ENCODE data around the gene PLEKHD1.

DNA sequence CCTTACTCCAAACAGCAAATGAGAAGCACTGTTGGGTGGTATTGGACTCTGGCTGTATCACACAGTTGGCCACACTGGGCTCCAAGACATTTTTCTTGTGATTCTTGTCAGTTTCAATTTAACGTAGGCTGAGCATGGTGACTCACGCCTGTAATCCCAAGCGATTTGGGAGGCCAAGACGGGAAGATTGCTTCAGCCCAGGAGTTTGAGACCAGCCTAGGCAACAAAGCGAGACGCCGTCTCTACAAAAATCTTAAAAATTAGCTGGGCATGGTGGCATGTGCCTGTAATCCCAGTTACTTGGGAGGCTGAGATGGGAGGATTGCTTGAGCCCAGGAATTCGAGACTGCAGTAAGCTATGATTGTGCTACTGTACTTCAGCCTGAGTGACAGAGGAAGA is 35.3 kb upstream of the PLEKHD1 start:
- TF ChIP-seq, protein P1, sequence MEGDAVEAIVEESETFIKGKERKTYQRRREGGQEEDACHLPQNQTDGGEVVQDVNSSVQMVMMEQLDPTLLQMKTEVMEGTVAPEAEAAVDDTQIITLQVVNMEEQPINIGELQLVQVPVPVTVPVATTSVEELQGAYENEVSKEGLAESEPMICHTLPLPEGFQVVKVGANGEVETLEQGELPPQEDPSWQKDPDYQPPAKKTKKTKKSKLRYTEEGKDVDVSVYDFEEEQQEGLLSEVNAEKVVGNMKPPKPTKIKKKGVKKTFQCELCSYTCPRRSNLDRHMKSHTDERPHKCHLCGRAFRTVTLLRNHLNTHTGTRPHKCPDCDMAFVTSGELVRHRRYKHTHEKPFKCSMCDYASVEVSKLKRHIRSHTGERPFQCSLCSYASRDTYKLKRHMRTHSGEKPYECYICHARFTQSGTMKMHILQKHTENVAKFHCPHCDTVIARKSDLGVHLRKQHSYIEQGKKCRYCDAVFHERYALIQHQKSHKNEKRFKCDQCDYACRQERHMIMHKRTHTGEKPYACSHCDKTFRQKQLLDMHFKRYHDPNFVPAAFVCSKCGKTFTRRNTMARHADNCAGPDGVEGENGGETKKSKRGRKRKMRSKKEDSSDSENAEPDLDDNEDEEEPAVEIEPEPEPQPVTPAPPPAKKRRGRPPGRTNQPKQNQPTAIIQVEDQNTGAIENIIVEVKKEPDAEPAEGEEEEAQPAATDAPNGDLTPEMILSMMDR (conservative IDR thresholded peaks at IDR 0.05 in 1 of 2, IDR thresholded peaks at IDR 0.05 in 1 of 2; ENCODE audit: low read depth in 1 of 2, low read length in 2 of 2): no peak
- no peak for TF ChIP-seq EZH2 (IDR thresholded peaks at IDR 0.05; ENCODE audit: low read length, missing control alignments)

Data from fibroblast of lung (primary cell).